ENCODE data around the gene CSTF1. TPM values are rescaled to one million over a fixed set of nuclear protein-coding genes. Genes with fewer than 3 reads are reported as not detected.

CSTF1 gene
- total and polyA plus RNA-seq, 3 donors from 2014 or later: 41.8 to 80.6 (median 53.3) TPM

- H3K36me3 ChIP-seq (ENCODE audit: low read depth, missing control alignments): no peaks in the 10 kb centered on the region
- H3K27ac ChIP-seq: no peak overlapping the region
- no peak overlapping the region for H3K4me3 ChIP-seq
- no peaks in the 10 kb centered on the region for H3K9me3 ChIP-seq
- intact Hi-C loops (cut with DNase I; ENCODE audit: low total_unique reads): no loop called here
- TF ChIP-seq, protein P1, sequence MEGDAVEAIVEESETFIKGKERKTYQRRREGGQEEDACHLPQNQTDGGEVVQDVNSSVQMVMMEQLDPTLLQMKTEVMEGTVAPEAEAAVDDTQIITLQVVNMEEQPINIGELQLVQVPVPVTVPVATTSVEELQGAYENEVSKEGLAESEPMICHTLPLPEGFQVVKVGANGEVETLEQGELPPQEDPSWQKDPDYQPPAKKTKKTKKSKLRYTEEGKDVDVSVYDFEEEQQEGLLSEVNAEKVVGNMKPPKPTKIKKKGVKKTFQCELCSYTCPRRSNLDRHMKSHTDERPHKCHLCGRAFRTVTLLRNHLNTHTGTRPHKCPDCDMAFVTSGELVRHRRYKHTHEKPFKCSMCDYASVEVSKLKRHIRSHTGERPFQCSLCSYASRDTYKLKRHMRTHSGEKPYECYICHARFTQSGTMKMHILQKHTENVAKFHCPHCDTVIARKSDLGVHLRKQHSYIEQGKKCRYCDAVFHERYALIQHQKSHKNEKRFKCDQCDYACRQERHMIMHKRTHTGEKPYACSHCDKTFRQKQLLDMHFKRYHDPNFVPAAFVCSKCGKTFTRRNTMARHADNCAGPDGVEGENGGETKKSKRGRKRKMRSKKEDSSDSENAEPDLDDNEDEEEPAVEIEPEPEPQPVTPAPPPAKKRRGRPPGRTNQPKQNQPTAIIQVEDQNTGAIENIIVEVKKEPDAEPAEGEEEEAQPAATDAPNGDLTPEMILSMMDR (IDR thresholded peaks at IDR 0.05): no peak
- TF ChIP-seq POLR2A (IDR thresholded peaks at IDR 0.05): no peak
- no peaks in the 10 kb centered on the region for H3K4me1 ChIP-seq
- DNase-seq: no peak
- H3K27me3 ChIP-seq: no peaks in the 10 kb centered on the region
Measured at GRCh38 chr20:56447227-56447626, 54.8 kb downstream of the CSTF1 start.

DNA sequence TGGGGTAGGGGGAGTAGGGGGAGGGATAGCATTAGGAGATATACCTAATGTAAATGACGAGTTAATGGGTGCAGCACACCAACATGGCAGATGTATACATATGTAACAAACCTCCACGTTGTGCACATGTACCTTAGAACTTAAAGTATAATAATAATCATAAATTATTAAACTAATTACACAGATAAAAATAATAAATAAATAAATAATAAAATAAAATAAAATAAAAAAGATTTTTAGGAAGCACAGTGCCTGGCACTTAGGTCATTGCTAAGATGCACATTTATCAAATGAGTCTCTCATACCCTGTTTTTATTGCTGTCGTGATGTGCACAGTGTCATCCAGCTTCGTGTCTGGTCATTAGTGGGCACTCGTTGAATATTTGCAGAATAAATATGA is 57.0 kb downstream of the CSTF1 start:
- no peaks in the 10 kb centered on the region for H3K9me3 ChIP-seq
- TF ChIP-seq POLR2A (IDR thresholded peaks at IDR 0.05): no peak
- TF ChIP-seq, protein P1 (IDR thresholded peaks at IDR 0.05): no peak
- 89 to 90% methylated on average over 5 of the region's 5 CpGs for WGBS, 2 donors
- intact Hi-C loops (cut with DNase I; ENCODE audit: low total_unique reads): no loop called here
- H3K36me3 ChIP-seq (ENCODE audit: low read depth, missing control alignments): no peaks in the 10 kb centered on the region
- H3K27me3 ChIP-seq: no peaks in the 10 kb centered on the region
- H3K27ac ChIP-seq: no peak overlapping the region
- H3K4me3 ChIP-seq: no peak overlapping the region
- no peak for DNase-seq
- no peaks in the 10 kb centered on the region for H3K4me1 ChIP-seq

GRCh38 chr20:56451056-56451765 is 58.8 kb downstream of the CSTF1 start:
- DNase-seq: no peak
- intact Hi-C loops (cut with DNase I; ENCODE audit: low total_unique reads): no loop called here
- no peaks in the 10 kb centered on the region for H3K4me1 ChIP-seq
- H3K4me3 ChIP-seq: no peak overlapping the region
- H3K9me3 ChIP-seq: no peaks in the 10 kb centered on the region
- H3K27ac ChIP-seq: no peak overlapping the region
- no peaks in the 10 kb centered on the region for H3K36me3 ChIP-seq (ENCODE audit: low read depth, missing control alignments)
- H3K27me3 ChIP-seq: no peaks in the 10 kb centered on the region
- 76 to 87% methylated on average over 13 of the region's 13 CpGs for WGBS, 2 donors
- TF ChIP-seq POLR2A (IDR thresholded peaks at IDR 0.05): no peak
- TF ChIP-seq, protein P1 (IDR thresholded peaks at IDR 0.05): no peak

DNA sequence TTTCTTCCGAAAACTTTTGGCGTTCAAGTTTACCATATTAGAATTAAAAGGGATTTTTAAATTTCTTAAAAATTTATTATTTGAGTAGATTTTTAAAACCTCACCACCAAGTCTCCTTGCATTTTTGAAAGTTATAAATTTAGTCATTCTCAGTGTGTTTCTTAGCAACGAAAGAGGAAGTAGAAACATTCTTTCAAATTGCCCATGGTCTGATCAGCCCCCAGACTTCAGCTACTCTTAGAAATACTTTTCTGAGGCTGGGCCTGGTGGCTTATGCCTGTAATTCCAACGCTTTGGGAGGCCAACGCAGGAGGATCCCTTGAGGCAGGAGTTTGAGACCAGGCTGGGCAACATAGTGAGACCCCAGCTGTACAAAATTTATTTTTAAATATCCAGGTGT is 60.9 kb downstream of the CSTF1 start:
- H3K4me1 ChIP-seq: no peaks in the 10 kb centered on the region
- no peak overlapping the region for H3K4me3 ChIP-seq
- no peak for DNase-seq
- no peaks in the 10 kb centered on the region for H3K36me3 ChIP-seq (ENCODE audit: low read depth, missing control alignments)
- no peaks in the 10 kb centered on the region for H3K27me3 ChIP-seq
- H3K9me3 ChIP-seq: no peaks in the 10 kb centered on the region
- no peak overlapping the region for H3K27ac ChIP-seq
- intact Hi-C loops (cut with DNase I; ENCODE audit: low total_unique reads): no loop called here
- TF ChIP-seq, protein P1 (IDR thresholded peaks at IDR 0.05): no peak
- no peak for TF ChIP-seq POLR2A (IDR thresholded peaks at IDR 0.05)
- 76 to 84% methylated on average over 5 of the region's 5 CpGs for WGBS, 2 donors

- 84 to 93% methylated on average over 7 of the region's 7 CpGs for WGBS, 2 donors
- H3K4me1 ChIP-seq: no peaks in the 10 kb centered on the region
- H3K27me3 ChIP-seq: no peaks in the 10 kb centered on the region
- intact Hi-C loops (cut with DNase I; ENCODE audit: low total_unique reads): no loop called here
- DNase-seq: no peak
- no peak overlapping the region for H3K4me3 ChIP-seq
- no peaks in the 10 kb centered on the region for H3K9me3 ChIP-seq
- H3K36me3 ChIP-seq (ENCODE audit: low read depth, missing control alignments): no peaks in the 10 kb centered on the region
- TF ChIP-seq, protein P1 (IDR thresholded peaks at IDR 0.05): no peak
- no peak for TF ChIP-seq POLR2A (IDR thresholded peaks at IDR 0.05)
- no peak overlapping the region for H3K27ac ChIP-seq
Measured at GRCh38 chr20:56454754-56455153, 62.3 kb downstream of the CSTF1 start.

All from testis (tissue), 3 donors.